HG02973 (cell line): ENCODE measurements around the gene DUSP1.

Experiments used
- ATAC-seq: cut with Tn5 transposase; IDR thresholded peaks from one replicate; pipeline ENCODE4 v1.9.1; 2021; ENCODE audit warnings: moderate library complexity; ENCODE audit not compliant: unreplicated experiment

DUSP1 gene

GRCh38 chr5:172745838-172746237, 25.2 kb downstream of the DUSP1 start:
- ATAC-seq: no peak

GRCh38 chr5:172745406-172745805, 25.6 kb downstream of the DUSP1 start:
- no peak for ATAC-seq

- no peak for ATAC-seq
These were observed 26.6 kb downstream of the DUSP1 start for GRCh38 chr5:172744123-172745104.

- no peak for ATAC-seq
These were observed 27.7 kb downstream of the DUSP1 start for GRCh38 chr5:172743112-172743959.

- ATAC-seq: no peak
These were observed 29.8 kb downstream of the DUSP1 start for GRCh38 chr5:172741206-172741582.

GRCh38 chr5:172740428-172741205, 30.4 kb downstream of the DUSP1 start:
- no peak for ATAC-seq

- ATAC-seq: no peak
These were observed 31.6 kb downstream of the DUSP1 start for GRCh38 chr5:172739375-172739774.

- no peak for ATAC-seq
These were observed 34.4 kb downstream of the DUSP1 start for GRCh38 chr5:172736508-172737135.

GRCh38 chr5:172735141-172735831, 35.7 kb downstream of the DUSP1 start:
- no peak for ATAC-seq

- no peak for ATAC-seq
These were observed 37.0 kb downstream of the DUSP1 start for GRCh38 chr5:172733974-172734346.

- ATAC-seq: no peak
These were observed 37.6 kb downstream of the DUSP1 start for GRCh38 chr5:172733131-172733973.

- no peak for ATAC-seq
These were observed 38.7 kb downstream of the DUSP1 start for GRCh38 chr5:172732201-172732865.

- ATAC-seq: no peak
These were observed 39.3 kb downstream of the DUSP1 start for GRCh38 chr5:172731680-172732074.

GRCh38 chr5:172730981-172731679, 39.9 kb downstream of the DUSP1 start:
- no peak for ATAC-seq

GRCh38 chr5:172730222-172730621, 40.8 kb downstream of the DUSP1 start:
- ATAC-seq: no peak

- no peak for ATAC-seq
These were observed 41.4 kb downstream of the DUSP1 start for GRCh38 chr5:172729588-172729987.

GRCh38 chr5:172728481-172729241, 42.3 kb downstream of the DUSP1 start:
- no peak for ATAC-seq
